Breast epithelium (tissue), 4 donors: ENCODE results near the gene CPT1C. TPM values are rescaled to one million over a fixed set of nuclear protein-coding genes. Genes with fewer than 3 reads are reported as not detected.

Experiments
- DNase-seq, 2 donors: peaks; one replicate each; pipeline ENCODE4 v3.0.0-alpha.2; 2019; ENCODE audit warnings: low spot score in 2 of 2
- H3K27ac ChIP-seq, 2 donors: fragments of 200-600 bp; sonication (generic) in 1 of 2; one replicate each; pipeline ENCODE4 v1.5.1; 2016 to 2019; ENCODE audit warnings: mild to moderate bottlenecking in 1 of 2
- H3K27me3 ChIP-seq, 2 donors: fragments of 200-600 bp; sonication (generic) in 1 of 2; one replicate each; pipeline versions ENCODE4 v1.5.1 to v1.6.0; 2017 to 2019; ENCODE audit warnings: control low read depth in 1 of 2, mild to moderate bottlenecking in 1 of 2
- H3K36me3 ChIP-seq: fragments of 200-600 bp; one replicate; pipeline ENCODE4 v1.5.1; 2019
- H3K4me1 ChIP-seq, 2 donors: fragments of 200-600 bp; sonication (generic); one replicate each; pipeline ENCODE4 v1.5.1; 2016 to 2019; ENCODE audit warnings: control low read depth in 1 of 2
- H3K4me3 ChIP-seq, 3 donors: fragments of 200-600 bp; sonication (generic); 1 replicate in 2 of 3; 2 replicates in 1 of 3; pipeline ENCODE4 v1.5.1; 2016 to 2019; ENCODE audit warnings: mild to moderate bottlenecking in 3 of 3, moderate library complexity in 2 of 3
- H3K9me3 ChIP-seq, 2 donors: fragments of 200-600 bp; sonication (generic) in 1 of 2; one replicate each; pipeline ENCODE4 v1.5.1; 2016 to 2019; ENCODE audit warnings: control low read depth in 1 of 2
- POLR2A ChIP-seq: fragments of 450-650 bp; IDR thresholded peaks from one replicate; pipeline ENCODE4 v1.6.1; 2016; ENCODE audit warnings: antibody characterized with exemption, mild to moderate bottlenecking, moderate library complexity
- POLR2AphosphoS5 ChIP-seq, 3 donors: sonication (generic); formaldehyde crosslinking; IDR thresholded peaks; one replicate each; pipeline ENCODE4 v1.6.1; 2017; ENCODE audit warnings: antibody characterized with exemption in 3 of 3
- intact Hi-C: fragments of 100-400 bp; cut with DNase I; formaldehyde crosslinking; loops from one replicate; pipeline ENCODE4 v1.15.1; 2023; ENCODE audit warnings: low total_unique reads
- total RNA-seq, 3 donors: library from RNA; depleted of rRNA; stranded (reverse); fragments of >200 nt; gene quantifications; one replicate each; pipeline ENCODE4 v1.1.0, GENCODE V29; 2016
- TF ChIP-seq, protein P1 (sequence below), 3 donors: fragments of 450-650 bp; IDR thresholded peaks; one replicate each; pipeline ENCODE4 v1.5.1; 2016 to 2017; ENCODE audit warnings: antibody characterized with exemption in 3 of 3, mild to moderate bottlenecking in 3 of 3, moderate library complexity in 3 of 3

Gene CPT1C
- total RNA-seq, 3 donors from 2014 or later: 0.80 to 14.4 (median 2.8) TPM

DNA sequence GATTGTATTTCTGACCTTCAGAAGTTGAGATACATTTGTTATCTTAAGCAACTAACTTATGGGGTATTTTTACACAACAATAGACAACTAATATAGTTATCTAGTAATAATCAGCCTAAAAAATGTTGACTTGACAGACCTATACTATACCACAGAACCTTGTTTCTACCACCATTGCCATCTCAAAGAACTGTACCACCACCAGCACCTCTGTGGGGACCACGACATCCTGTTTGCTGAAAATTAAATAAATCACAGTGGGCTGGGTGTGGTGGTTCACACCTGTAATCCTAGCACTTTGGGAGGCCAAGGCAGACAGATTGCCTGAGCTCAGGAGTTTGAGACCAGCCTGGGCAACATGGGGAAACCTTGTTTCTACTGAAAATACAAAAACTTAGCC is 48.2 kb downstream of the CPT1C start:
- Histone ChIP-seq H3K4me1 (no peaks in the 10 kb centered on the region), H3K4me3 (no peak overlapping the region), H3K9me3 (no peaks in the 10 kb centered on the region), H3K27ac (no peak overlapping the region), H3K36me3 (no peaks in the 10 kb centered on the region), H3K27me3 (no peaks in the 10 kb centered on the region)
- no peak for DNase-seq
- no peak for TF ChIP-seq POLR2A
- TF ChIP-seq POLR2AphosphoS5 (IDR thresholded peaks at IDR 0.05): no peak
- TF ChIP-seq, protein P1, sequence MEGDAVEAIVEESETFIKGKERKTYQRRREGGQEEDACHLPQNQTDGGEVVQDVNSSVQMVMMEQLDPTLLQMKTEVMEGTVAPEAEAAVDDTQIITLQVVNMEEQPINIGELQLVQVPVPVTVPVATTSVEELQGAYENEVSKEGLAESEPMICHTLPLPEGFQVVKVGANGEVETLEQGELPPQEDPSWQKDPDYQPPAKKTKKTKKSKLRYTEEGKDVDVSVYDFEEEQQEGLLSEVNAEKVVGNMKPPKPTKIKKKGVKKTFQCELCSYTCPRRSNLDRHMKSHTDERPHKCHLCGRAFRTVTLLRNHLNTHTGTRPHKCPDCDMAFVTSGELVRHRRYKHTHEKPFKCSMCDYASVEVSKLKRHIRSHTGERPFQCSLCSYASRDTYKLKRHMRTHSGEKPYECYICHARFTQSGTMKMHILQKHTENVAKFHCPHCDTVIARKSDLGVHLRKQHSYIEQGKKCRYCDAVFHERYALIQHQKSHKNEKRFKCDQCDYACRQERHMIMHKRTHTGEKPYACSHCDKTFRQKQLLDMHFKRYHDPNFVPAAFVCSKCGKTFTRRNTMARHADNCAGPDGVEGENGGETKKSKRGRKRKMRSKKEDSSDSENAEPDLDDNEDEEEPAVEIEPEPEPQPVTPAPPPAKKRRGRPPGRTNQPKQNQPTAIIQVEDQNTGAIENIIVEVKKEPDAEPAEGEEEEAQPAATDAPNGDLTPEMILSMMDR (IDR thresholded peaks at IDR 0.05): no peak
- intact Hi-C loops: no loop called here

DNA sequence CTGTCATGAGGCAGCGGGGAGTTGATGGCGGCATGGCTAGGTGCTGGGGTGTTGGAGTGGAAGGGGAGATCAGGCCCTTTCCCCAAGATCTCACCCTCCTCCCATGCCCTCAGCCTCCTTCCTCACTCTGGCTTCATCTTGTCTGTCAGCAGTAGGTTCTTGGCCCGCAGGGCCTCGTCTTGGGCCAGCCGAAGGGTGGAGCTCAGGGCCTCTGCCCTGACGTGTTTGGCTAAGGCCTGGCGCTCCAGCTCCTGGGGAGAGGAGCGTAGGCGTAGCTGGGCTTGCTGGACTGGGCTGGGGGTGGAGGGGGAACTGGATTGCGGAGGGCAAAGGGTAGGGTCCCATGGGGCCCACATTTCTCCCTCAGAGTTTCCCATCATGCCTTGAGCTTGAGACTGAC is 49.0 kb downstream of the CPT1C start:
- no peaks in the 10 kb centered on the region for H3K4me1 ChIP-seq
- H3K27me3 ChIP-seq: no peaks in the 10 kb centered on the region
- no peak for DNase-seq
- H3K4me3 ChIP-seq: no peak overlapping the region
- H3K36me3 ChIP-seq: no peaks in the 10 kb centered on the region
- intact Hi-C loops: no loop called here
- H3K9me3 ChIP-seq: no peaks in the 10 kb centered on the region
- no peak for TF ChIP-seq POLR2A
- TF ChIP-seq, protein P1 (IDR thresholded peaks at IDR 0.05): no peak
- H3K27ac ChIP-seq: no peak overlapping the region

DNA sequence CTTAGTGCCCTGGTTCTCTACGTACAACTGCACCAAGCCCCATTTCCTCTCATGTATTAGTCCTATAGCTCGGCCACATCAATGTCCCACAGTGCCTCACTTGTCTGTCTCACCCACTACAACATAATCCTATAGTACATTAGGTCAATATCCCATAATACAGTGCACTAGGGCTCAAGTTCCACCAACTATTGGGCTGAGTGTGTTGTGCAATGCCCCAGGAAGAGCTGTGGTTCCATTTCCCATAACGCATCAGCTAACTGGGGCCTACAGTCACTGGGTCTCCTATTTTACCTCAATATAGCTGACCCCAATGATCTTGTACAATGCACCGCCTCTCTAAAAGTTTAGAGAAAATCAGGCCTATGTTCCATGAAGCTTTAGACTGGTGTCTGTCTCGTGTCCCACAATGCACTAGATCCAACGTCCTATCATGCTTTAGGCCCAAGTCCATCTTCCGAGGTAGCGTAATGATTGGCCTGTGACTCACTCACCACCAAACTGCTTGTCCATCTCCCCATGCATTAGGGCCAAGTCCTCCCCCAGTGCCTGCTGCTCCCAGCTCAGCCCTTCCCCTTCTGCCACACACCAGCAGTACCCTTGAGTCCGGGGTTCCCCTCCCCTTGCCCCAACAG is 50.4 kb downstream of the CPT1C start:
- Histone ChIP-seq H3K27me3 (no peaks in the 10 kb centered on the region), H3K9me3 (no peaks in the 10 kb centered on the region), H3K27ac (no peak overlapping the region), H3K4me3 (no peak overlapping the region), H3K4me1 (no peaks in the 10 kb centered on the region), H3K36me3 (no peaks in the 10 kb centered on the region)
- TF ChIP-seq POLR2A: no peak
- TF ChIP-seq POLR2AphosphoS5 (IDR thresholded peaks at IDR 0.05): no peak
- TF ChIP-seq, protein P1 (IDR thresholded peaks at IDR 0.05): no peak
- DNase-seq: no peak
- intact Hi-C loops: no loop called here

DNA sequence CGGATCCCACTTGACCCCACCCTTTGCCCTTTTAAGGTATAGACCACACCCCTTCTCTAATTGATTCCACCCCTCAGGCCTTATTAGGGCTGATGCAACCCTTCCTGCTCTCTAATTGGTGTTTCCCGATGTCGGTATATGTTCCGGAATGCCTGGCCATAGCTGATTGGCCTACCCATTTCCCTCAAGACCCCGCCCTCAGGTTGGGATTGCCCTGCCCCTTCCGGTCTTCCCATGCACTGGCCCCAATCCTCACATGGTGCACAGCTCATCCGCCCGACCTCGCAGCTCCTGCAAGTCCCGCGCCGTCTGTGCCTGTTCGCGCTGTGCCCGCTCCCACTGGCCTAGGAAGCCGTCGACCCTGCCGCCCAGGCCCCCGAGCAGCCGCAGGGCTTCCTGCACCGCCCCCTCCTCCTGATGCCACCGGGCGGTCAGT is 54.0 kb downstream of the CPT1C start:
- H3K4me3 ChIP-seq: no peak overlapping the region
- H3K27ac ChIP-seq: no peak overlapping the region
- no peaks in the 10 kb centered on the region for H3K27me3 ChIP-seq
- intact Hi-C loops: no loop called here
- no peaks in the 10 kb centered on the region for H3K9me3 ChIP-seq
- no peaks in the 10 kb centered on the region for H3K4me1 ChIP-seq
- DNase-seq: no peak
- no peak for TF ChIP-seq POLR2A
- no peak for TF ChIP-seq POLR2AphosphoS5 (IDR thresholded peaks at IDR 0.05)
- TF ChIP-seq, protein P1 (IDR thresholded peaks at IDR 0.05): no peak
- no peaks in the 10 kb centered on the region for H3K36me3 ChIP-seq

DNA sequence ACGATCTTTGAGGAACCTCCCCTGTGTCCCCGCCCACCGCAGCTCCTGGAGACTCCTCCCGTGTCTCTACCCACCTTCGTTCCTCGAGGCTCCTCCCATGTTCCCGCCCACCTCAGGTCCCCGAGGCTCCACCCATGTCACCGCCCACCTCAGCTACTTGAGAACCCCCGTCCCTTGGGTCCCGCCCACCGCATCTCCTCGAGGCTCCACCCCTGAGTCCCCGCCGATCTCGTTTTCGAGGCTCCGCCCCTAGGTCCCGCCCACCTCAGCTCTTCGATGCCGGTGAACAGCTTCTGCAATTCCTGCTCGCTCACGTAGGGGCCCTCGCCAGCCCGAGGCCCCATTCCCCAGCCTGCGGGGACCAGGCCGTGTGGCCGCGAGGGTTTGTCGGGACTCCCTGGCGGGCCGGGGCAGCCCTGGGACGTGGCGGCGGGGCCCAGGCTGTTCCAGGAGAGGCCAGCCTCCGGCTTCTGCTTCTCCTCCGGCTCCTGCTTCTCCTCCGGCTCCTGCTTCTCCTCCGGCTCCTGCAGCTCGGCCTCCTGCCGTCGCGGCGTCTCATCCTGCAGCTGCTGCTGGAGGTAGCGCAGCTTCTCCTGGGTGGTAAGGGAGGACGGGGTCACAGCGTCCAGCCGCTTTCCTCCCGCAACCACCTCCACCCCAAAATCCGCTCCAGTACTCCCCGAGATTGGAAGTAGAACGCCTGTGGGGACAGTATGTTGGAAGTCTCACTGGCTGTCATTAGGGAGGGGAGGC is 55.5 kb downstream of the CPT1C start:
- no peaks in the 10 kb centered on the region for H3K4me1 ChIP-seq
- TF ChIP-seq POLR2A (no peak), POLR2AphosphoS5 (IDR thresholded peaks at IDR 0.05) (no peak)
- TF ChIP-seq, protein P1 (IDR thresholded peaks at IDR 0.05): no peak
- H3K4me3 ChIP-seq: peak overlapping the region in 1 of 3 donors; percentile 6
- H3K36me3 ChIP-seq: no peaks in the 10 kb centered on the region
- no peaks in the 10 kb centered on the region for H3K27me3 ChIP-seq
- DNase-seq: peak in 1 of 2 donors; percentile 26
- H3K9me3 ChIP-seq: no peaks in the 10 kb centered on the region
- intact Hi-C loops: no loop called here
- H3K27ac ChIP-seq: no peak overlapping the region
